Measurements from ENCODE around the gene SRP72. TPM values are rescaled to one million over a fixed set of nuclear protein-coding genes. Genes with fewer than 3 reads are reported as not detected.
"Not testable (repeated sequence)": the region's sequence is repeated elsewhere in the genome, so short reads cannot be mapped to it uniquely, and the experiment has no call there.

SRP72 gene
- total RNA-seq, 1 donor from 2014 or later = 102 TPM

- no peak for TF ChIP-seq CTCF (IDR thresholded peaks at IDR 0.05; ENCODE audit: partially characterized antibody, unreplicated experiment)
- Mint-ChIP-seq H3K27me3 (ENCODE audit: unreplicated experiment) (peaks cover 2% of the 10 kb centered on the region), H3K36me3 (ENCODE audit: unreplicated experiment) (no peaks in the 10 kb centered on the region), H3K27ac (ENCODE audit: unreplicated experiment) (no peak overlapping the region), H3K9me3 (ENCODE audit: unreplicated experiment) (no peaks in the 10 kb centered on the region), H3K4me3 (ENCODE audit: unreplicated experiment) (no peak overlapping the region), H3K4me1 (ENCODE audit: low read depth, unreplicated experiment) (no peaks in the 10 kb centered on the region)
- no peak for DNase-seq
Measured at GRCh38 chr4:56448301-56448700, 19.1 kb upstream of the SRP72 start.

GRCh38 chr4:56449475-56449874 lies 17.9 kb upstream of the SRP72 start:
- not testable (repeated sequence) for H3K27me3 Mint-ChIP-seq (ENCODE audit: unreplicated experiment); H3K4me3 Mint-ChIP-seq (ENCODE audit: unreplicated experiment); H3K9me3 Mint-ChIP-seq (ENCODE audit: unreplicated experiment); H3K4me1 Mint-ChIP-seq (ENCODE audit: low read depth, unreplicated experiment); H3K27ac Mint-ChIP-seq (ENCODE audit: unreplicated experiment); H3K36me3 Mint-ChIP-seq (ENCODE audit: unreplicated experiment); DNase-seq

- Mint-ChIP-seq H3K27ac (ENCODE audit: unreplicated experiment) (no peak overlapping the region), H3K4me3 (ENCODE audit: unreplicated experiment) (no peak overlapping the region), H3K9me3 (ENCODE audit: unreplicated experiment) (no peaks in the 10 kb centered on the region), H3K36me3 (ENCODE audit: unreplicated experiment) (no peaks in the 10 kb centered on the region), H3K27me3 (ENCODE audit: unreplicated experiment) (peaks cover 2% of the 10 kb centered on the region), H3K4me1 (ENCODE audit: low read depth, unreplicated experiment) (no peaks in the 10 kb centered on the region)
- no peak for TF ChIP-seq CTCF (IDR thresholded peaks at IDR 0.05; ENCODE audit: partially characterized antibody, unreplicated experiment)
- DNase-seq = no peak
Measured at GRCh38 chr4:56450342-56450741, 17.1 kb upstream of the SRP72 start.

- H3K36me3 Mint-ChIP-seq (ENCODE audit: unreplicated experiment) = no peaks in the 10 kb centered on the region
- H3K4me3 Mint-ChIP-seq (ENCODE audit: unreplicated experiment) = no peak overlapping the region
- peaks cover 3% of the 10 kb centered on the region for H3K4me1 Mint-ChIP-seq (ENCODE audit: low read depth, unreplicated experiment)
Measured at GRCh38 chr4:56460085-56460484, 7.3 kb upstream of the SRP72 start.

GRCh38 chr4:56462157-56462556 lies 5.3 kb upstream of the SRP72 start:
- peaks cover 2% of the 10 kb centered on the region for H3K9me3 Mint-ChIP-seq (ENCODE audit: unreplicated experiment)
- no peak overlapping the region for H3K27ac Mint-ChIP-seq (ENCODE audit: unreplicated experiment)
- H3K4me3 Mint-ChIP-seq (ENCODE audit: unreplicated experiment) = no peak overlapping the region
- TF ChIP-seq CTCF (IDR thresholded peaks at IDR 0.05; ENCODE audit: partially characterized antibody, unreplicated experiment) = no peak
- H3K27me3 Mint-ChIP-seq (ENCODE audit: unreplicated experiment) = peaks cover 1% of the 10 kb centered on the region
- no peaks in the 10 kb centered on the region for H3K36me3 Mint-ChIP-seq (ENCODE audit: unreplicated experiment)
- peaks cover 10% of the 10 kb centered on the region for H3K4me1 Mint-ChIP-seq (ENCODE audit: low read depth, unreplicated experiment)
- DNase-seq = no peak

More at GRCh38 chr4:56460085-56460484, 7.3 kb upstream of the SRP72 start:
- Mint-ChIP-seq H3K27me3 (ENCODE audit: unreplicated experiment) (no peaks in the 10 kb centered on the region), H3K27ac (ENCODE audit: unreplicated experiment) (peak overlapping the region; percentile 24), H3K9me3 (ENCODE audit: unreplicated experiment) (no peaks in the 10 kb centered on the region)
- TF ChIP-seq CTCF (IDR thresholded peaks at IDR 0.05; ENCODE audit: partially characterized antibody, unreplicated experiment) = no peak
- DNase-seq = no peak

GRCh38 chr4:56463711-56464110 lies 3.7 kb upstream of the SRP72 start:
- Mint-ChIP-seq H3K27me3 (ENCODE audit: unreplicated experiment) (peaks cover 6% of the 10 kb centered on the region), H3K9me3 (ENCODE audit: unreplicated experiment) (peaks cover 4% of the 10 kb centered on the region), H3K4me3 (ENCODE audit: unreplicated experiment) (no peak overlapping the region), H3K4me1 (ENCODE audit: low read depth, unreplicated experiment) (peaks cover 12% of the 10 kb centered on the region), H3K36me3 (ENCODE audit: unreplicated experiment) (no peaks in the 10 kb centered on the region), H3K27ac (ENCODE audit: unreplicated experiment) (no peak overlapping the region)
- DNase-seq = no peak
- no peak for TF ChIP-seq CTCF (IDR thresholded peaks at IDR 0.05; ENCODE audit: partially characterized antibody, unreplicated experiment)
